ENCODE data around the gene COL18A1.

DNA sequence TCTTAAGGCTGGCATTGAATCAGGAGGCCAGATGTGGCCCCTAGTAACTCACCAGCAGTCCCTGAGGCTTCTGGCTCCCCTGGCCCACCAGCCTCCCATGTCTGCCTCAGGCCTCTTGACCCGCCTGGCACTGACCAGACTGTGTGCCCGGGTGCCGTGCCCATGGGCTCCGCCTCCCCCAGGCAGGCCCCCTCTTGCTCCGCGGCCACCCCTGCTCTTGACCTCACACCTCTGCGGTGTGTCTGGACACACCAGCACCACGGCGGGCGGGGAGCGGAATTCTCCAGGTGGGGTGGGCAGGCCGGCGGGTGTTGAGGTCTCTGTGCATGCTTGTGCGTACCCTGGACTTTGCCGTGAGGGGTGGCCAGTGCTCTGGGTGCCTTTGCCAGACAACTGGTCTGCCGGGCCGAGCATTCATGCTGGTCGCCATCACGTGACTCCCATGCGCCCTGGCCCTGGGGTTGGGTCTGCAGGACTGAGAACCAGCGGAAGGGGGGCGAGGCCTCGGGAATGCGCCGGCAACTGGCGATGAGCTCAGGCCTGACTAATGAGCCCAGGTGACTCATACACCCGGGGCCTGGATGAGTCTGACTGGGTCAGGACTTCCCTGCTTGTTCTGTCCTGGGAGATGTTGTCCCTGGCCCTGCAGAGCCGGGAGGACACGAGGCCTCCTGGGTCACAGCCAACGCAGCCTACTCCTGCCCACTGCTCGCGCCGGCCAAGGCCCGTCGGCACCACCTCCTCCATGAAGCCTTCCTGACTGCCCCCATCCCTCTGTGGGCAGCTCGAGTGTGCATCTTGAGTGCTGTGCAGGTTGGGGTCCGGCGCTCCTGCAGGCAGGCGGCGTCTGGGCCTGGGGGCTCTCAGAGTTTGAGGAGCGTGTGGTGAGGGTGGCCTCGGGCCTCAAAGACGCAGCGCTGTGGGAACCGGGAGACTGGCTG is 22.6 kb downstream of the COL18A1 start:
- TF ChIP-seq EZH2 (IDR thresholded peaks at IDR 0.05; ENCODE audit: borderline replicate concordance) (no peak), EZH2phosphoT487 (IDR thresholded peaks at IDR 0.05; ENCODE audit: low read depth, severe bottlenecking, unreplicated experiment) (no peak)
- TF ChIP-seq, protein P1, sequence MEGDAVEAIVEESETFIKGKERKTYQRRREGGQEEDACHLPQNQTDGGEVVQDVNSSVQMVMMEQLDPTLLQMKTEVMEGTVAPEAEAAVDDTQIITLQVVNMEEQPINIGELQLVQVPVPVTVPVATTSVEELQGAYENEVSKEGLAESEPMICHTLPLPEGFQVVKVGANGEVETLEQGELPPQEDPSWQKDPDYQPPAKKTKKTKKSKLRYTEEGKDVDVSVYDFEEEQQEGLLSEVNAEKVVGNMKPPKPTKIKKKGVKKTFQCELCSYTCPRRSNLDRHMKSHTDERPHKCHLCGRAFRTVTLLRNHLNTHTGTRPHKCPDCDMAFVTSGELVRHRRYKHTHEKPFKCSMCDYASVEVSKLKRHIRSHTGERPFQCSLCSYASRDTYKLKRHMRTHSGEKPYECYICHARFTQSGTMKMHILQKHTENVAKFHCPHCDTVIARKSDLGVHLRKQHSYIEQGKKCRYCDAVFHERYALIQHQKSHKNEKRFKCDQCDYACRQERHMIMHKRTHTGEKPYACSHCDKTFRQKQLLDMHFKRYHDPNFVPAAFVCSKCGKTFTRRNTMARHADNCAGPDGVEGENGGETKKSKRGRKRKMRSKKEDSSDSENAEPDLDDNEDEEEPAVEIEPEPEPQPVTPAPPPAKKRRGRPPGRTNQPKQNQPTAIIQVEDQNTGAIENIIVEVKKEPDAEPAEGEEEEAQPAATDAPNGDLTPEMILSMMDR (IDR thresholded peaks at IDR 0.05; ENCODE audit: poor library complexity) = no peak

All from hepatocyte (in vitro differentiated cells).